HG02588 (cell line): ENCODE results near the gene AKAP13.
"Not testable (repeated sequence)": the region's sequence is repeated elsewhere in the genome, so short reads cannot be mapped to it uniquely, and the experiment has no call there.

Experiments
- ATAC-seq: cut with Tn5 transposase; IDR thresholded peaks from one replicate; pipeline ENCODE4 v1.9.1; 2021; ENCODE audit warnings: mild to moderate bottlenecking, moderate library complexity; ENCODE audit not compliant: unreplicated experiment

AKAP13 gene

DNA sequence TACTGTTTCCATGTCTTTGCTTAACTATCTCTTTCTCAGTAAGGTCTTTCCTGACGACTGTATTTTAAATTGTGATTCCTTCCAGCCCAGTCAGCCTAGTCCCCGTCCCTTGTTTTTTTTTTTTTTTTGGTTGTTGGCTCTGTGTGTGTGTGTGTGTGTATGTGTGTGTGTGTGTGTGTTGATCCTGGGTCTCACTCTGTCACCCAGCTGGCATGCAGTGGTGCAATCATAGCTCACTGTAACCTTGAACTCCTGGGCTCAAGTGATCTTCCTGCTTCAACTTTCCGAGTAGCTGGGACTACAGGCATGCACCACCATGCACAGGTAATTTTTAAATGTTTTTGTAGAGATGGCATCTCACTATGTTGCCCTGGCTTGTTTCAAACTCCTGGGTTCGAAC is 31.3 kb upstream of the AKAP13 start:
- not testable (repeated sequence) for ATAC-seq

DNA sequence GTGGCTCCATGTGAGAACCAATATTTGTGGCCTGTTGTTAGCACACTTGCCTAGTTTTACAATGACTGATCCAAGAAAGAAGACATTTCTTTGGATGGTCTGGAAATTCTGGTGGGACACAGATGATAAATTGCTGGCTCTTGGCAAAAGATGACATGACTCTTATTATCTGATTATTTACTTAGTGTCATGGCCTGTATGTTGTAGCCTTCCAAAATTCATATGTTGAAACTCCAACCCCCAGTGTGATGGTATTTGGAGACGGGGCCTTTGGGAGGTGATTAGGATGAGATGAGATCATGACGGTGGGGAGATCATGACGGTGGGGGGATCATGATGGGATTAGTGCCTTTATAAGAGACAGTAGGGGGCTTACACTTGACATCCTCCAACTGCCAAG is 30.0 kb upstream of the AKAP13 start:
- no peak for ATAC-seq

DNA sequence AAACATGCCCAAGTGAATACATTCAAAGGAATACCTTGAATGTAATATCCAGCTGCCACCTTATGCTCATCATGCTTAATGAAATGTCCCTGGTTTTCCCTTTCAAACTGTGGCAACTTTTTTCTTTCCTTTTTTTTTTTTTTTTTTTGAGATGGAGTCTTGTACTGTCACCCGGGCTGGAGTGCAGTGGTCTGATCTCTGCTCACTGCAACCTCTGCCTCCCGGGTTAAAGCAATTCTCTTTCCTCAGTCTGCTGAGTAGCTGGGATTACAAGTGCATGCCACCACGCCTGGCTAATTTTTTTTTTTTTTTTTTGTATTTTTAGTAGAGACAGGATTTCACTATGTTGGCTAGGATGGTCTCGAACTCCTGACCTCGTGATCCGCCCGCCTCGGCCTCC is 28.9 kb upstream of the AKAP13 start:
- not testable (repeated sequence) for ATAC-seq

DNA sequence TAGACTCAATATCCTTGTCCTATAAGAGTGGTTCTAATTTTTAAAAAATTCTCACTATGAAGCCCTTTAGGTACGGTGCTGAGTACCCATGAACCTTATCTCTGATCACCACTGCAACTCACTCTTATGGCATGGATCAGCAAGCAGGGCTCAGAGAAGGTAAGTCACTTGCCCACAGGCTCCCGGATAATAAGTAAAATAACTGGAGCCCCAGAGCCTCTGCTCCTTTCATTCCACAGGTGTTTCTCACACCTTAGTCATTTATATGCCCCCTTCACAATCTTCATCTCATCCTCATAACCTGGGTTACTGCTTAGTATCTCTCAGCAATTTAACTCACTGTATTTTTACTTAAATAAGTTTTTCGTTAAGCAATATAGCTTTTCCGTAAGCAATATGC is 28.4 kb upstream of the AKAP13 start:
- no peak for ATAC-seq

DNA sequence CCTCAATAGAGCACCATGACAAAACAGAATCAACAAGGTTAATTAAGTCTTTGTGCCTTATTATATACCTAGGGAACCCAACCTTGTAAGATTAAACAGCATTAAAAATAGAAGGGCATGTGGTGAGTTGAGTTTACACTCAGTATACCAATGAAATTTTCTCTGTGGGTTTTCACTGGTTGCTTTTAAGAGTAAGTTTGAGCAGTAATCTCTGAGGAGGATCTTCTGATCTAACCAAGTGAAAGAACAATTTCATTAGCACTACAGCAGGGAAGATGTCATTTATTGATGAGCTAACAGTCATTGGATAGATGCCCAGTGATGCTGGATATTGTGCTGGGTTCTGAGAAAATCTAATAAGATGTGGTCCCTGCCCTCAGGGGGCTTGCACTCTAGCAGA is 26.9 kb upstream of the AKAP13 start:
- ATAC-seq: no peak

DNA sequence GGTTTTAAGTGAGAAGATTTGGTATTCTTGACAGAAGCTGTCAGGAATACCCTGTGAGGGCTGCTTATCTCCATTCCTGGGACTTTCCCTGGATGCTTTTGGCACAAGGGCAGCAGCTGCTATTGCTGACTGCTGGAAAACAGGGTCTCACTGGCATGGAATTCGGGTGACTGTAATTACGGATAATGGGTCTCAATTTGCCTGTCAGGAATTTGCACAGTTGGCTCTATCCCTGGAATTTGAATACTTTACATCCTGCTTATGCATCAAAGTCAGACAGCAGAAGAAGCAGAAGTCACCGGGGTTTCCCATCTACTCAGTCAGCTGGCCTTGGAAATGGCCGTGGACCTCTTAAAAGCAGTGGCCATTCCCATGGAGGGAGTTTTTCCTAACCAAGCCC is 25.9 kb upstream of the AKAP13 start:
- ATAC-seq: no peak

DNA sequence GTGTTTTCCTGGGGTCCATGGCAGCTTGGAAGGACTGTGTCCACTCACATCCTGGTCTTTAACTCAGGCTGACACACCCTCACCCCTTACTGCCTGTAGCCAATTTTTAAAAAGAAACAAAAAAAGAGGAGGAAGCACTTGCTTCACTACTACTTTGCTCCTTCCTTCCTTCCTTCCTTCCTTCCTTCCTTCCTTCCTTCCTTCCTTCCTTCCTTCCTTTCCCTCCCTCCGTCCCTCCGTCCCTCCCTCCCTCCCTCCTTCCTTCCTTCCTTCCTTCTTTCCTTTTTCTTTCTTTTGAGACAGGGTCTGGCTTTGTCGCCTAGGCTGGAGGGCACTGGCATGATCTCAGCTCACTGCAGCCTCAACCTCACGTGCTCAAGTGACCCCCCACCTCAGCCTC is 25.5 kb upstream of the AKAP13 start:
- no peak for ATAC-seq

DNA sequence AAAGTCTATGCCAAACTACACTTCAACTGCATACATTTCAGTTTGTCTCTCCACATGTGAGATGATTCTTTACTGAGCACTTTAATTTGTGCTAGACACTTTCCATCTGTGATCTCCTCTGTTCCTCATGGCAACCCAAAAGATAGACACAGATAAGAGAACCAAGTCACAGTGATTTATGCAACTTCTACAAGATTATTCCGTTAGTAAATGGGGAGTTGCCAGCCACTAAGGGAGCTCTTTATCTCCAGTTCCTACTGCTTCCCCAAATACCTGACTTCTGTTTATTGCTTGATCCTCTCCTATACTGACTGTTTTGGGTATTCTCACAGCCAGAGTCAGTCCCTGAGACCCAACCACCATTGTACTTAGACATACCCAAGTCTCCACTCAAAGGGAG is 24.1 kb upstream of the AKAP13 start:
- ATAC-seq: no peak

DNA sequence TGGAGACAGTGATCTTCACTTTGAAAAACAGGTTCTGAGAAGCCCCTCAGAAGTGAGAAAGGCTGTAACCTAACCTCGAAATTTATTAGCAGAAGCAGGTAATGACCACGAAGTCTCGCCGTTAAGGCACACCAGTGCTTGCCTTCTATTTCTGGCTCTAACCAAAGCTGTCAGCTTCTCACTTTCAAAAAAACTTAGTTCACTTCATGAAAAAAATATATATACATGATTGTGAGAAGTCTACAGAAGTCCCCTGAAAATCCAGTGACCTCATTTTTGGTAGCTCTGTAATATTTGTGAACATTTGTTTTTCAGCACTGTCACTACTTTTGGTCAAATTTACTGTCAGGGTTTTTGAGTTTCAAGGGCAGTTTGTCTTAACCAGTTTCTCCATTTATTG is 19.1 kb upstream of the AKAP13 start:
- ATAC-seq: no peak

DNA sequence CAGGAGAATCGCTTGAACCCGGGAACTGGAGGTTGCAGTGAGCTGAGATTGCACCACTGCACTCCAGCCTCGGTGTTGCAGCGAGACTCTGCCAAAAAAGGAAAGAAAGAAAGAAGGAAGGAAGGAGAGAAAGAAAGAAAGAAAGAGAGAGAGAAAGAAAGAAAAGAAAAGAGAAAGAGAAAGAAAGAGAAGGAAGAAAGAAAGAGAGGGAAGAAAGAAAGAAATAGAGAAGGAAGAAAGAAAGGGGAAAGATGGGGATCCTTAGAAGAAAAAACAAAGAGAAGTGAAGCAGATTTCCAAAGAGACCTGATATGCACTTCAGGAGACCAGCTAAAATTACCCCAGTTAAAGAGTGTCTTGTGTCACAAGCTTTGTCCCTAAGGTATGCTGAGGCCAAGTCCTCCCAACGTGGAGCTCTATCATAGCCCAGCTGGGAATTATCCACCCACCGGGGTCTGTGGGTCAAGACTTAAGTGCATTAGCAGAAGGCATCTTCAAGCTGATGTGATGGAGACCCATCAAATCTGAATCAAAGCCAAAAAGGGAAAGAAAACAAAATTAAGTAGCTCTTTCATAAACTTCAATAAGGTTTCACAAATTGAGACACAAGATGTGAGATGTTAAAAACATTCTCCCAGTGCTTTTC is 17.8 kb upstream of the AKAP13 start:
- no peak for ATAC-seq

DNA sequence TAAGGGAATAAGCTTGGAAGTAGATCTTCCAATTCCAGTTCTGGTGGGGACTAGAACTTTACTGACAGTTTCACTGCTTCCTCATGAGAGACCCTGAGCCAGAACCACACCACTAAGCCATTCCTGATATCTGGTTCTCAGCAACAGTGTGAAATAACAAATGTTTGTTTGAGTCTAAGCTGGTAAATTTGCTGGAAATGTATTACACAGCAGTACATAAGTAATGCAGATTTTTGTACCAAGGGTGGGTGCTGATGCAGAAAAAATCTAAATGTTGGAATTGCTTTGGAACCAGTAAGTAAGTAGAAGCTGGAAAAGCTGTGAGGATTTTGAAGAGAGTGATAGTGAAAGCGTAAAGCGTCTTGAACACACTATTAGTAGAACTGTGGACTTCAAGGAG is 14.4 kb upstream of the AKAP13 start:
- no peak for ATAC-seq

DNA sequence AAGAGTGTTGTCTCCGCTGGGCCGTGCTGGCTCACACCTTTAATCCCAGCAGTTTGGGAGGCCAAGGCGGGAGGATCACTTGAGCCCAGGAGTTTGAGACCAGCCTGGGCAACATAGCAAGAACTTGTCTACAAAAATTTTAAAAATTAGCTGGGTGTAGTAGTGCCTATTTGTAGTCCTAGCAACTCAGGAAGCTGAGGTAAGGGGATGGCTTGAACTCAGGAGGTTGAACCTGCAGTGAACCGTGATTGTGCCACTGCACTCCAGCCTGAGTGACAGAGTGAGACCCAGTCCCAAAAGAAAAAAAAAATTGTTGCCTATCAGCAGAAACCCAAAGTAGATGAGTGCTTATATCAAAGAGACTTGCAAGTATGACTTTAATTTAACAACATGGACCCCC is 12.7 kb upstream of the AKAP13 start:
- no peak for ATAC-seq

DNA sequence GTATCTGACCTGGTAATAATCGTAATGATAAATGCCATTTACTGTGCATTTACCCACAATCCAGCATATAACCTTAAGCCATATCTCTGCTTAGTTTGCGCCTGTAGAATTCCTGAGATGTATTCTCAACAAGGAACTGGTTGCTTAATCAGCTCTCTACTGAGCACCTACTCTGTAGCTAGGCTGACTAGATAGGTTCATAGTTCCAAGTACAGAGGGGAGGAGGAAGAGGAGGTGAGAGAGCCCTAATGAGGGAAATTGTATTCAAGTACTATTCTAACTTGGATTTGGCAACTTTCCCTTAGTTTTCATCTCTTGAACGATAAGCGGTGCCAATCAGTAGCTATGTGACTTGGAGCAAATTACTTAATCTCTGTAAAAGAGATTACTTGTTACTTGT is 5.6 kb upstream of the AKAP13 start:
- no peak for ATAC-seq

DNA sequence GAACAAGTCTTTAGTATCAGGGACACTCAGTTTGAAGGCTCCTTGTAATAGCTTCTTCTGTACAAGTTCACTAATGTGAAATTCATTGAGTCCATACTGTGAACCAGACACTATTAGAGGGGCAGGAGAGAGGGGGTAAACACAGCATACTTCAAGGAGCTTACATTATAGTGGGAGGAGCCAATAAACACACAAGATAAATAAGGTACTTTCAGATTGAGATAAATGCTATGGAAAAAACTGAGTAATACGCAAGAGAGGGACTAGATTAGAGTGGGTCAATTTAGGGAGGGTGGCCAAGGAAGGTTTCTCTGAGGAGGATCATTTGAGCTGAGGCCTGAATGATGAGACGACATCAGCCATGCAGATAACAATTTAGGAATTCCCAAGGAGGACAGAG is 3.1 kb upstream of the AKAP13 start:
- no peak for ATAC-seq

DNA sequence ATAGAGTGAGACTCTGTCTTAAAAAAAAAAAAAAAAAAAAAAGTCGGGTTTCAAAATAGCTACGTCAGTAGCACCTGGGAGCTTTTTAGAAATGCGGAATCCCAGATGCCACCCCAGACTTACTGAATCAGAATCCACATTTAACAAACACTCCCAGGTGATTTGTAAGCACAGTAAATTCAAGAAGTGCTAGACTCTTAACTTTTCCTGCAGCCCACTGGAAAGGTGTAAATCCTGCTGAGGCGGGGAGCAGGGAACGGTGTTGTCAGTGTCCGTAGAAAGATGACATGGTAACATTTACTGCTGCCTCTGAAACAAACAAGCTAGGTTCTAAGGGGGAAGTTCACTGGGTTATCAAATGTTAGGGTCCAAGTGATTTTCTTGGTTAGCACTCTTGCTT is 2.4 kb upstream of the AKAP13 start:
- ATAC-seq: no peak

DNA sequence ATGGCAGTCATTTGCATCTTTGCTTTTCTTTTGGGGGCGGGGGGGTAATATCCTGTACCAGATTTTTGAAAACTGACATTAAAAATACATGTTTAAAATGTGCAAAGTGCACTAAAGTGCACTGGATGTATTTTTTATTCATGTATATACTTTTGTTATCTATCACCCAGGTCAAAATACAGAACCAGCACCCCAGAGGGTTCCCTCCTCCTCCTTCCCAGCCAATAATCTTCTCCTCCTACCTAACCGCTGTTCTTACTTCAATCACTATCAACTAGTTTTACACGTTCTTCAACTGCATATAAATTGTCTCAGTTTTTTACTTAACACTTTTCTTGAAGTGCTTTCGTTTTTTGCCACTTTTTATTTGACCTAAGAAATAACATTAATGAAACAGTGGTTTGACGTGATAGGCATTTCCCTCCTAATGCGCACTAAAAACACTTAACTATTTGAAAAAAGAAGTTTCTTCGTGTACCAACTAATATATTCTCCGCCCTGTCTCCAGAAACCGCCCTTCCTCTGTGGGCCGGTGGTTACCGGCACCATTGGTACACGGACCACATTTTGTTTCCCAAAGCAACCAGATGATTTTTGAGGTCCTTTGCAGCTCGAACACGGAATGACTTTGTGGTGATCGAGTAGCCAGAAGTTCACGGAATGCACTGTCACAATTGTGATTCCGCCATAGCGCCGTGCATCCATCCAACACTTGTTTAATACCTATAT is 836 bp upstream of the AKAP13 start:
- ATAC-seq: no peak

DNA sequence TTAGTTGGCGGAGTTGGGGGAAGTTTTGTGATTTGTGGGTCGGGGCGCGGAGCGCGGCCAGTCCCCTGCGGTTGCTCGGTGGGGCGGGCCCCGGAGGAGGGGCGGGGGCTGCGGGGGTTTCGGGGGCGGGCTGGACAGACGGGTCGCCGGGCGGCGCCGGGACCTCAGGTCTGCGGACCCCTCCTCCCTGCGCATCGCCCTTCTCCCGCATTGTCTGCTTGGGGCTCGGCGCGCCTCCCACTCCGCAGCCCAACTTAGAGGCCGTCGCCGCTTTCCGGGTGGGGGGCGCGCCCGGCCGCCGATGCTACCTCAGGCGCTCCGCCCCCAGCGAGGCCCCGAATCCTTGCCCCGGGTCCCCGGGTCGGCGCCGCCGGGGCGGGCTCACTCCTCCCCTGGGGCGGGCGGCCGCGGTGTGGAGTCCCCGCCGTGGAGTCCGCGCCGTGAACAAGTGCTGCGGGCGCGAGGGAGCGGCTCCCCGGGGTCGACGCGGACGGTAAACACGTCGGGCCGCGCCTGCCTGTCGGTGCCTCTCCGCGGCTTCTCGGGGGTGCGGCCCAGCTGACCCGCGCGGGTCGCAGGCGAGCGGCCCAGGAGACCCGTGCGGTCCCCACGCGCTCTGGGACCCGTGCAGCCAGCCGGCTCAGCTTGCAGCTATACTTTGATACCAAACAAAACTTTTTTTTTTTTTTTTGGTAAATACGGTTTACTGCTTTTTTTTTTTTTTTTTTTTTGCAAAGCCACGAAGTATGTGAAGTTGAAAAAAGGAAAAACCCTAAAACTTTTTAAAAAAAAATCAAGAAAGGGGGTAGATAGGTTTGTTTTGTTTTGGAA is 624 bp downstream of the AKAP13 start:
- ATAC-seq: peak; percentile 37

DNA sequence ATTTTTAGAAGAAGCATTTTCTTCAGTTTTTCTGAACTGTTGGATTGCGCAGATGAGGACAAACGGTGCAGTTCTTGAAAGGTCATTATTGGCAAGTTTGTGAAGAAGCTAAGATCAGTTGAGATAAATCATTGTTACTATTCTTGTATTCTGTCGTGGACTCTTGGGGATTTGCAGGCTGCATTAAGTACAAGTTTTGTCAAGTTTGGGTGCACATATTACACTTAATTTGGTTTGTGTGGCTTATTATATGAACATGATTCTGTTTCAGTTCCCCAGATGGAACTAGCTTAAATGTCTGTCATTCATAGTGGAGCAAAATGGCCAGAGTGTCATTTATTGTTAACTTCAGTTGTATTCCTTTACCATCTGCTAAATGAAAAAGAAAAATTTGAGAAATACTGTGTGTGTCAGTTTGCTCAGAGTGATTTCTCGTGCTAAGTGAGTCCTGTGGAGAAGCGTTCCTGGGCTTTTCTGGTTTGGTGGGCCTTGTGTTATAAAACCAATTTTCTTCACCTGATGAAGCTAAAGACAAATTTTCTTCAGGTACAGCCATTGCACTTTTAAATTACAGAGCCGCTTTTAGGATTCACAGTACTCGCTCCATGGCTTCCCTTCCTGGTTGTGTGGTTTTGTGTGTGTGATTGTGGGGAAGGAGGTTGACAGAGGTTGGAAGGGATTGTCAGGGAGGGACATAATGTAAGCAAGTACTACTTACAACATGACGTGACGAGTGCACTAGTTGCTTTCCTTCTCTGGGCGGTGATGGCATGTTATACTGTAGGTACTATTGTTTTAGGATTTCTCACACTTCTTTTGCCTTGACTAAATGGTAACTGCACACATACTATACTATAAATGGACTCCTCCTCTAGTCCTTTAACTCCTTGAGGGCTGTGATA is 1.7 kb downstream of the AKAP13 start:
- ATAC-seq: no peak

DNA sequence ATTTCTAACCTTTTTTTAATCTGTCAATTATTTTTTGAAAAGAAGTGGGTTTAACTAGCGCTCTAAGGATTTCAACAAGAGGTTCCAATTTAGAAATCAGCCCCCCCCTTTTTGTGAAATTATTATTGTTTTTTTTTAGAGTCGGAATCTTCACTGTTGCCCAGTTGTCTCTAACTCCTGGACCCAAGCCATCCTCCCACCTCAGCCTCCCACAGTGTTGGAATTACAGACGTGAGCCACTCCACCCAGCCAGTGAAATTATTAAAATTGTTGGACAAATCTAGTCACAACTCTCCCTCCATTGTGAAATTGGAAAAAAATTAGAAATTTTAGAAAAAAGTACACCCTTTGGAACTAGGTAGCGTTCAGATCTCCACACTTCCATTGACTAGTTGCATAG is 2.5 kb downstream of the AKAP13 start:
- no peak for ATAC-seq

DNA sequence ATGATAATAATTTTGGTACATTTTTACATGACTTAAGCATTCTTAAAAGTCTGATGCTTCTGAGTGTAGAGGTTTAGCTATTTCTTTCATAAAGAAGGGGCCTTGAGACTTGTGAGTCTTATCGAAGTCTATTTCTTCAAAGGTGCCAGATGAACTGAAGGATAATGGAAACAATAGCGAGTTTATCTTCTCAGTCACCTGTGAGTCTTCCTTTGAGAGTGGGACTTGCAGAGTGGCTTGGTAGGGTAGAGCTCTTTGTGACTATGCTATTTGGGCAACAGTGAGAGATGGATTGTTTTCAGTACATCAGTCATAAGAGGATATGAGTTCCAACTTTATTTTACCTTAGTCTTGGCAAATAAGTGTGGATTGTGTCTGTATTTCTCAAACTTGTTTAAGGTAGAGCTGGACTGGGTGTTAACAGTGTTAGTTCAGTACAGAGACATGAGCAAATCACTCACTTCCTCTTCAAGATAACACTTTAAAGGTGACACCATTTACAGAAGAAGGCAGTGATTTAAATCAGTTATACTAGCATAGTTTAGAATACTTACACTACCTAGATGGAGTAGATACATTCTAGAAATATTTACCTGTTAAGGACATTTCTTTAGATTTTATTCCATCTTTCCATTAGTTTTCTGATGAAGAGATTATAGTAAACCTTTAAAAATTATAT is 3.2 kb downstream of the AKAP13 start:
- no peak for ATAC-seq
